Skeletal muscle satellite cell (primary cell): ENCODE measurements around the gene PREX1.
"Not testable (repeated sequence)": the region's sequence is repeated elsewhere in the genome, so short reads cannot be mapped to it uniquely, and the experiment has no call there.

Source experiments
- H3K27me3 ChIP-seq: 2 replicates; pipeline ENCODE4 v1.7.0; 2013; ENCODE audit warnings: low read length; ENCODE audit not compliant: control insufficient read depth, insufficient read depth
- H3K36me3 ChIP-seq: 2 replicates; pipeline ENCODE4 v1.7.0; 2013; ENCODE audit warnings: mild to moderate bottlenecking, control low read depth, low read length; ENCODE audit not compliant: insufficient read depth
- H3K4me1 ChIP-seq: 2 replicates; pipeline ENCODE4 v1.7.0; 2013; ENCODE audit warnings: low read length; ENCODE audit not compliant: control insufficient read depth, insufficient read depth
- H3K4me2 ChIP-seq: 2 replicates; pipeline ENCODE4 v1.7.0; 2013; ENCODE audit warnings: mild to moderate bottlenecking, low read length
- H3K4me3 ChIP-seq: 2 replicates; pipeline ENCODE4 v1.7.0; 2013; ENCODE audit warnings: low read length
- H3K9ac ChIP-seq: 2 replicates; pipeline ENCODE4 v1.7.0; 2013; ENCODE audit warnings: mild to moderate bottlenecking, low read depth, low read length, moderate library complexity
- H3K9me3 ChIP-seq: replicated peaks from 2 replicates; pipeline ENCODE4 v1.7.0; 2013; ENCODE audit warnings: mild to moderate bottlenecking, control low read depth, low read length

Gene PREX1

DNA sequence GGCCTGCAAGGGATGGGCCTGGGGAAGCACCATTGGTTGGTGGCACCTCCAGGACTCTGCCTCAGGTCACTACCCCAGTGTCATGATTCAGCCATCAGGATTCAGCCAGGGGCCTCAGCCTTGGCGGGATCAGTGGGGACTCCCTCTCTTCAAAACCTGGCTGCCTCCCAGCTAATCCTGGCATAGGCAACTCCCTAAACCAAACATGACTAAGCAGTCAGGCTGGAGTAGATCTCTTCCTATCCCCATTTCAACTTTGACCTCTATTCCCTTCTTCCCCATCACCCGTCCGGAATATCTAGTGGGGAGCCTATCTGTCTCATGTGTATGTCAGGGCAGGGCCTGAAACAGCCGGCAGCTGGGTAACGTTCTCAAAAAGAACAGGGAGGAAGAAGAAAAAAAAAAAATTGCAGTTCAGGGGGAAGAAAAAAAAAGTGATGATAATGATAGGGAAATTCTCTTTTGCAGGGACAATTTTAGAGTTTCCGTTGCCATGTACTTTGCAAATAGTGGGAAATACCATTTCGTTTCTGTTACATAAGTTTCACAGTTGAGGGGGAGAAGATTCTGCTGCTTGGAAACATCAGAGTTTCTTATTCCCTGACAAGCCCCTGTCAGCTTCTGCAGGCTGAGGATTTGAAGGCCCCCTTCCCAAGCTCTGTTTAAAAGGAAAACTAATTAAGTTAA is 4.1 kb upstream of the PREX1 start:
- peak overlapping the region; percentile 17 for H3K4me2 ChIP-seq
- no peaks in the 10 kb centered on the region for H3K27me3 ChIP-seq
- no peaks in the 10 kb centered on the region for H3K9me3 ChIP-seq
- H3K4me1 ChIP-seq, result peaks cover 14% of the 10 kb centered on the region
- H3K36me3 ChIP-seq, result no peaks in the 10 kb centered on the region
- H3K9ac ChIP-seq, result no peak overlapping the region
- H3K4me3 ChIP-seq, result no peak overlapping the region

GRCh38 chr20:48830826-48831318 is 3.1 kb upstream of the PREX1 start:
- no peaks in the 10 kb centered on the region for H3K36me3 ChIP-seq
- H3K4me1 ChIP-seq, result peaks cover 20% of the 10 kb centered on the region
- no peaks in the 10 kb centered on the region for H3K9me3 ChIP-seq
- H3K9ac ChIP-seq, result no peak overlapping the region
- H3K27me3 ChIP-seq, result no peaks in the 10 kb centered on the region
- no peak overlapping the region for H3K4me3 ChIP-seq
- no peak overlapping the region for H3K4me2 ChIP-seq

DNA sequence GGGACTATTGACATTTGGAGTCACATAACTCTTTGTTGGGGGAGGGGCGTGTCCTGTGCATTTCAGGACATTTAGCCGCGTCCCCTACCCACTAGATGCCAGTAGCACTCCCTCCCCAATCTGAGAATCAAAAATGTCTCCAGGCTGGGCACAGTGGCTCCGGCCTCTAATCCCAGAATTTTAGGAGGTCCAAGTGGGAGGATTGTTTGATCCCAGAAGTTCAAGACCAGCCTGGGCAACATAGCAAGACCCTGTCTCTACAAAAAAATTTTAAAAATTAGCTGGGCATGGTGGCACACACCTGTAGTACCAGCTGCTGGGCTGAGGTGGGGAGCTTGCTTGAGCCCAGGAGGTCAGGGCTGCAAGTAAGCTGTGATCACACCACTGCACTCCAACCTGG is 2.1 kb upstream of the PREX1 start:
- H3K4me1 ChIP-seq, result peaks cover 29% of the 10 kb centered on the region
- no peak overlapping the region for H3K4me2 ChIP-seq
- no peak overlapping the region for H3K9ac ChIP-seq
- H3K4me3 ChIP-seq, result no peak overlapping the region
- no peaks in the 10 kb centered on the region for H3K27me3 ChIP-seq
- H3K9me3 ChIP-seq, result no peaks in the 10 kb centered on the region
- no peaks in the 10 kb centered on the region for H3K36me3 ChIP-seq

DNA sequence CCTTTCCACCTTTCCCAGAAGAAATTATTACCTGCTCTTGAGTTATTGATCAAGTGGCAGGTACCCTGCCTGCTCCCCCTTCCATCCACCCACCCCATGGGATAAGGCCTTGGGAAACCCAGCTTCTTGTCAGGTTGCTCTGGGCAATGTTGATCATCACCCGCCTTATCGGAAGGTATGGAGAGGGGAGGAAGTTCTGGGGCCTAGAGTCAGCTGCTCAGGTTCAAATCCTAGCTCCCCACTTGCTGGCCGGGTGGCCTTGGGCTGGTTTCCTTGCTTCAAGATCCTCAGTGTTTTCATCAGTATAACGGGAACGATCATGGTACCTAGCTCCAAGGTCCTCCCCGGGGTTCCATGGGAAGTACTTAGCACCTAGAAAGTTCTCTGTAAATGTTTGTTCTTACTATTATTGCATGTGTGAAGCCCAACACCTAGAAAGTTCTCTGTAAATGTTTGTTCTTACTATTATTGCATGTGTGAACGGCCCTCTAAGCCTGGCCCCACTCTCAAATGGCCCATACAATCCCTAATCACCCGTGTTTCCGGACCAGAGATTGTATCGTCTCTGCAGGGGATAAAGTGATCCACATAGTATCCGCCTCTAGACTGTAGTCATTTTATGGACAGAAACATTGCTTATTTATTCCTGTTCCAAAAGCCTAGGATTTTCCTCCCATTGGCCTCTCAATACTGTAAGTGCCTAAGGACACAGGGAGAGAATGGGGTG is 1.1 kb upstream of the PREX1 start:
- H3K9ac ChIP-seq, result peak overlapping the region; percentile 64
- H3K4me2 ChIP-seq, result peak overlapping the region; percentile 82
- no peaks in the 10 kb centered on the region for H3K27me3 ChIP-seq
- peak overlapping the region; percentile 76 for H3K4me3 ChIP-seq
- peaks cover 39% of the 10 kb centered on the region for H3K4me1 ChIP-seq
- H3K9me3 ChIP-seq, result no peaks in the 10 kb centered on the region
- no peaks in the 10 kb centered on the region for H3K36me3 ChIP-seq

DNA sequence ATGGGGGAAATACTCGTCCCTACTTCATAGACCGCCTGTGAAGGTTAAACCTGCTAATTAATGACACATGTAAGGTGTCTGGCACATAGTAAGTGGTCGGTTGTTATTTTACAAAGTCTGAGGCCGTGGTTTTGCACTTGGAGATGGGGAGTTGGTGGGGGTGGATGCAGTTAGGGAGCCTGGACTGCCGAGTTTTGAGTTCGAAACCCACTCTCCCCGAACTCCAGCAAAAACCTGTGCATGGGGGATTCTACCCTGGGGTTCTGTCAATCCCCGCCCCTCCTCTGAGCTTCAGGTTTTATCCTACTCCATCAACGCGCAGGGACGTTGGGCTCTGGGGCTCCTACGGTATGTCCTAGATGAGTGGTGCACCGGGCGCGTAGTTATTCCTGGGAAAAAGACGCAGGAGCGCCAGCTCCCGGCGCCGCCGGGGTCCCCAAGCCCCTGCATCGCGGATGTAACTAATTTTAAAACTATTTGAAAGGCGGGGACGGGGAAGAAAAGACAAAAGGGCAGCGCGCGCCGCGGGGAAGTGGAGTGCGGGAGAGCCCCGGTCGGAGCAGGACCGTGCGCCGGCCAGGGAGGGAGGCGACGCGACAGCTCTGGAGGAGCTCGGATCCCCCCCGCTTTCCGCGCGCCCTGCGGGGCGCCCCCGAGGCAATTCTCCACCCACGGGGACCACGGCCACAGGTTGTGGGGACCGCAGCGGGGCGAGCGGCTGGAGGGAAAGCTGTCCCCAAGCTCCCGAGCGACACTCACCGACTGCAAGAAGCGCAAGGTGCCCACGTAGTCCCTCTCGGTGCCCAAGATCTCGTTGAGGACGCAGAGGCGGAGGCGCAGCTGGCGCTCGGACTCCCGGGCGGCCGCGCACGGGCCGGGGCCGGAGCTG is 672 bp downstream of the PREX1 start:
- Histone ChIP-seq H3K27me3 (no peaks in the 10 kb centered on the region), H3K9me3 (no peaks in the 10 kb centered on the region), H3K4me1 (peaks cover 42% of the 10 kb centered on the region), H3K4me3 (peak overlapping the region; percentile 76), H3K9ac (peak overlapping the region; percentile 55), H3K4me2 (peak overlapping the region; percentile 90), H3K36me3 (no peaks in the 10 kb centered on the region)

GRCh38 chr20:48826480-48826879 is 1.3 kb downstream of the PREX1 start:
- H3K36me3 ChIP-seq, H3K27me3 ChIP-seq, H3K4me3 ChIP-seq, H3K9ac ChIP-seq, H3K9me3 ChIP-seq: not testable (repeated sequence)
- Histone ChIP-seq H3K4me1 (peaks cover 35% of the 10 kb centered on the region), H3K4me2 (peak overlapping the region; percentile 90)

DNA sequence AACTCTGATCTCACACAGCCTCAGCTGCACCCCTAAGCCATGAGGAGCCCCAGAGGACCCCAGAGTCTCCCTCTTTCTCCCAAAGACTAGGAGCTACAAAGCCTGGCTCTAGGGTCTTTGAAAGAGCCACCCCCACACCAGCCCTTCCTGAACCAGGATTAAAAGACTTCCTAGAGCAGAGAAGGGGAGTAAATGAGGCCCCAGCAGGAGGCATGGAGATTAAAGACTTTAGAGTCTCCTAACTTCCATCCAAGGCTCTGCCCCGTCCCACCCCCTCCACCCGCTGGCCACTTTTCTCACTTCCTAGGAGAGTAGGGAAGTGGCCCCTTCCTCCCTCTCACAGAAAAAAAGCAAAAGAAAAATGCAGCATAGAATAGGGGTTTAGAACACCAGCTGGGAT is 1.7 kb downstream of the PREX1 start:
- Histone ChIP-seq H3K9ac (no peak overlapping the region), H3K4me3 (no peak overlapping the region), H3K4me2 (peak overlapping the region; percentile 90), H3K36me3 (no peaks in the 10 kb centered on the region), H3K9me3 (no peaks in the 10 kb centered on the region), H3K4me1 (peaks cover 31% of the 10 kb centered on the region), H3K27me3 (peaks cover 2% of the 10 kb centered on the region)

DNA sequence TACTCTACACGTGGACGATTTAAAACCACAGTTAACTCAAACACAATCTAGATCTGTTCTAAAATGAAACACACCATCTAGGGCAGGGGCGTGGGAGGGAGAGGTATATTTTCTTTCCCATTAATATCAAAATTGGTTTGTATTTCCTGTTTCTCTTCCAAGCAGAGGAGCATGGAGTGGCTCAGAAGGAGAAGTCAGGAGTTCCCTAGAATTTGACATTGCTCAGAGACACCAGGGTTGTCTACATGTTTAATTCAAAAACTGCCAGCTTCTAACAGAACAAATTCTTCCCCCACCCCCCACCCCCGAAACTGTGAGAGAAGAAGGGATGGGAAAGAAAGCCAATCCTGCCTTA is 2.3 kb downstream of the PREX1 start:
- Histone ChIP-seq H3K27me3 (peaks cover 2% of the 10 kb centered on the region), H3K9ac (no peak overlapping the region), H3K4me1 (peaks cover 31% of the 10 kb centered on the region), H3K36me3 (no peaks in the 10 kb centered on the region), H3K4me2 (peak overlapping the region; percentile 90), H3K4me3 (peak overlapping the region; percentile 3), H3K9me3 (no peaks in the 10 kb centered on the region)

- Histone ChIP-seq H3K9ac (no peak overlapping the region), H3K4me1 (peaks cover 31% of the 10 kb centered on the region), H3K4me2 (peak overlapping the region; percentile 42), H3K36me3 (no peaks in the 10 kb centered on the region), H3K27me3 (peaks cover 2% of the 10 kb centered on the region), H3K4me3 (peak overlapping the region; percentile 8), H3K9me3 (no peaks in the 10 kb centered on the region)
Observed at GRCh38 chr20:48824830-48825565, 2.8 kb downstream of the PREX1 start.

DNA sequence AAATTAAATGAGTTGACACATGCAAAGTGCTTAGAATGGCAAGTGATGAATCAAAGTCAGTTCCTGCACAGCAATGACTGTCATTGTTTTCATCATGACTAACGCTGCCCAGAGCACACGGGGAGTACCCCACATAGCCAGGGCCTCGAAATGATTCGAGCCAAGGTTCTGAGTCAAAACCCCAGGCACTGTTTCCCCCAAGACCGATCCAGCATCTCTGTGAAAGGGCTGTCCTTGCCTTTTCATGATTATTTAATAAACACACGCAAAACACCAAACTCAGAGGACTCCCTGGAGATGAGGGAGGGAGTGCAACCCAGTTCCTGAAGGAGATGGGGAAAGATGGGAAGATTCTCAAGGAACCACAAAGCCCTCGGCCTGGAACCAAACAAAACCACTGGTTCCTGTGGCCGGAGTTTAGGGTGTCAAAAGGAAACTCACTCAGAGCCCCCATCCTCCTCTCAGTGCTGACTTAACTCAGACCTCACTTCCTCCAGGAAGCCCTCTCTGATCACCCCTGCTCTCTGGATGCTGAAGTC is 3.8 kb downstream of the PREX1 start:
- H3K4me3 ChIP-seq, result no peak overlapping the region
- H3K9ac ChIP-seq, result no peak overlapping the region

More for the DNA sequence above, 3.8 kb downstream of the PREX1 start:
- Histone ChIP-seq H3K4me1 (peaks cover 31% of the 10 kb centered on the region), H3K36me3 (no peaks in the 10 kb centered on the region), H3K4me2 (peak overlapping the region; percentile 42), H3K9me3 (no peaks in the 10 kb centered on the region), H3K27me3 (peaks cover 2% of the 10 kb centered on the region)
